Mononuclear cell (primary cell): ENCODE results near the gene SLC38A4. TPM values are rescaled to one million over a fixed set of nuclear protein-coding genes. Genes with fewer than 3 reads are reported as not detected.
"Not testable (repeated sequence)": the region's sequence is repeated elsewhere in the genome, so short reads cannot be mapped to it uniquely, and the experiment has no call there.

Experiments used
- H3K27me3 ChIP-seq: 2 replicates; pipeline ENCODE4 v1.6.0; 2011; ENCODE audit warnings: low read length, control low read depth; ENCODE audit not compliant: insufficient read depth
- H3K4me1 ChIP-seq: 2 replicates; pipeline ENCODE4 v1.5.1; 2011; ENCODE audit warnings: mild to moderate bottlenecking, low read length, control low read depth; ENCODE audit not compliant: insufficient read depth
- H3K4me3 ChIP-seq: 2 replicates; pipeline ENCODE4 v1.5.1; 2011; ENCODE audit warnings: mild to moderate bottlenecking, low read length, moderate library complexity
- H3K9me3 ChIP-seq: 2 replicates; pipeline ENCODE4 v1.5.1; 2011; ENCODE audit warnings: low read depth, mild to moderate bottlenecking, control low read depth, low read length
- total RNA-seq: library from RNA; depleted of rRNA; stranded (reverse); fragments of >200 nt; gene quantifications from one replicate; pipeline ENCODE4 v1.2.3, GENCODE V29; 2012

The SLC38A4 gene
- total RNA-seq, 1 donor: not detected

DNA sequence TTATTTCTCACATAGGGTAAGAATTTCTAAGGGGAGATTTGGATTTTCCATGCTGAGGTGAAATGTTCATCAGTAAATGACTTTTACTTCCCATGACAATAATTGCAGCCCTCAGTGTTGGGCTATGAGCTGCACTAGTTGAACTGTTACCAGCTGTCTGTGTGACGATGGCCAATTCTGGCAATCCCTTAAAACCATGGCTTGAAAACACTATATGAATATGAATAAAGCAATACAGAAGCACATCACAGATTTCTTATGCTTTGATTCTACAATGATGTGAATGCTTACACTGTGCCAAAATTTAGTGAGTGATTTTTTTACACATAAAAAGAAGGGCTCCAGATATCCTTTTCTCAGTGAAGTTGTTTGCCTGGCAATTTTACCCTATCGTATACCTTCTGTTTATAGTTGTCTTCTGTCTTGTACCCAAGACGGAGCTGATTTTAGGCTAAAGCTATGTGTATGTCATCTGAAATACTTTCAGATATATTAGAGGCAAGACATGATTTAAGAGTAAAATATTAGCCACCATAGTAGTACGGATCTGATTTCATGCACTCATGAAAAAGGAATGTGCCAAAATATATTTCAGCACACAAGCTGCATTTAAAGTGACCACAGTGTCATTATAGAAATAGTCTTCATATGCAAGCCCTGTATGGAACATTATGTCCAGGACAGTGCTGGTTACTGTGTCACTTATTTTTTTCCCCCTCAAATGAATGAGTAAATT lies 52.0 kb downstream of the SLC38A4 start:
- no peaks in the 10 kb centered on the region for H3K27me3 ChIP-seq
- no peaks in the 10 kb centered on the region for H3K4me1 ChIP-seq
- no peaks in the 10 kb centered on the region for H3K9me3 ChIP-seq
- no peak overlapping the region for H3K4me3 ChIP-seq

DNA sequence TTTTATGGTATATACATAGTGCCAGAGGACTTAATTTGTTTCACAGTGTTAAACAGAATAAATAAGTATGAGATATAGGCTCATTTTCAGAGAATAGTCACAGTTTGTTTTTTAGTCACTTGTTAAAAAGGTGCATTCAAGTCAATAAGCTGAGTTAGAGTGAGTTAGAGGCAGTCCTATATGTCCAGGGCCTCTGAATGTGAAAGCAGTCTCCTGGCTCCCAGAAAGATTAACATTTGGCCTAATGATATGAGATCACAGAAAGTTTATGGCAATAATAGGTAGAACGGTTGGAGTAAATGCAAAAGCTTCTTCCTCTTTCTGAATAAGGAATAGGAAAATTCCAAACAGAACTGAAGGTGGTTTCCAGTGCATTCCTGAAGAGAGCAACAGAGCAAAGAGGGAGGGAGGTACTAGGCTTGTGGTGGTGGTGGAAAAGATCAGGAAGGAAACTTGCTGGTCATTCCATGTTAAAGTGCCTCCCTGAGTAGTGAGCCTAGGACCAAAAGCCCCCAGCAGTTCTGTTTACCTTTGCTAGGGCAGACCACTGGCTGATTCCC lies 54.4 kb downstream of the SLC38A4 start:
- H3K27me3 ChIP-seq: no peaks in the 10 kb centered on the region
- no peaks in the 10 kb centered on the region for H3K4me1 ChIP-seq
- no peaks in the 10 kb centered on the region for H3K9me3 ChIP-seq
- no peak overlapping the region for H3K4me3 ChIP-seq

DNA sequence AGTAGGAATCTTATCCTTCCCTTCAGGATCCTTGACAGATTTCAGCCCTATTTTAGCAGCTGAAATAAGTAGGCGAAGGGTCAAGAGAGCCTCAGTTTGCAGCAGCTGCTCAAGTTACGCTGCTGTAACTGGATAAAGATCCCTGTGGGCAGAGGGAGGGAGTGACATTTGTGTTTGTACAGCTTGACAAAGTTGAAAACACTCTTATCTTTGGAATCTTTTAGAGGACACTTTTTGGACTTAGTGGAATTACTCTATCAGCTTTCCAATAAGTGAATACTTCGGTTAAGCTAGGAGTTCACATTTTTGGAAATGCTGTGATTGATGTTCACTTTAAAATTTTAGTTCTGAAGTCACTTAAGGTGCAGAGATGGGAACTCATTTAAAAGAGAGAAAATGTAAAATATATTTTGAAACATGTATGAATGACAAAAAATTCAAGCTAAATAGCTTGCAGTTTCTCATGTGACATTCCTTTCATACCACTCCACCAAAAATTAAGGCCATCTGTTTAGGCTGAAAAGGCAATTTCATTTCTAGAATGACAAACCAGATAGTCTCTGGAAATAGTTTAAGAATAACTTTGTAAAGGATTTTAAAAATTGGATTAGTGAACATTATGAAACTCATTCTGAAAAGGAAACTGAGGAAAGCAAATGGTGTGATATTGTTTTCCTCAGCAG lies 55.2 kb downstream of the SLC38A4 start:
- Histone ChIP-seq H3K9me3 (no peaks in the 10 kb centered on the region), H3K27me3 (no peaks in the 10 kb centered on the region), H3K4me3 (no peak overlapping the region), H3K4me1 (no peaks in the 10 kb centered on the region)

DNA sequence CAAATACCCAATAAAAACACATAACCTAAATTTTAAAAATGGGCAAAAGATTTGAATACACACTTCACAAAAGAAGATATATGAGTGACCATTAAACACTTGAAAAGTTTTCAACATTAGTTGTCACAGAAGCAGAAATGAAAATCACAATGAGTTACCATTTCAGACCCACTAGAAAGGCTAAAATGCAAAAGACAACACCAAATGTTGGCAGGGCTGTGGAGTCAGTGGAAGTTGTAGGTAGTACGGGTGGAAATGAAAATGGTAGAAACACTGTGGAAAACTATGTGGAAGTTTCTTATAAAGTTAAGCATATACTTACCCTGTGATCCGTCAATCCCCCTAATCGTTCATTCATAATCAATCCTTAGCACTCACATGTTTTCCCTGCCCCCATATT lies 61.8 kb downstream of the SLC38A4 start:
- no peak overlapping the region for H3K4me3 ChIP-seq
- H3K27me3 ChIP-seq: no peaks in the 10 kb centered on the region
- H3K4me1 ChIP-seq: no peaks in the 10 kb centered on the region
- no peaks in the 10 kb centered on the region for H3K9me3 ChIP-seq

DNA sequence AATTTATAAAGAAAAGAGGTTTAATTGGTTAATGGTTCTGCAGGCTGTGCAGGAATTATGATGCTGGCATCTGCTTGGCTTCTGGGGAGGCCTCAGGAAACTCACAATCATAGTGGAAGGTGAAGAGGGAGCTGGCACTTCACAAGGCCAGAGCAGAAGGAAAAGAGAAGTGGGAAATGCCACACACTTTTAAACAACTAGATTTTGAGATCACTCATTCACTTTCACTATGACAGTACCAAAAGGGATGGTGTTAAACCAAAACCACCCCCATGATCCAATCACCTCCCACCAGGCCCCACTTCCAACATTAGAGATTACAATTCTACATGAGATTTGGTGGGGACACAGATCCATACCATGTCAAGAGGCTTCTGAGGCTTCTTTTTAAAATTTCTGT lies 62.6 kb downstream of the SLC38A4 start:
- Histone ChIP-seq H3K4me1 (no peaks in the 10 kb centered on the region), H3K27me3 (no peaks in the 10 kb centered on the region), H3K4me3 (no peak overlapping the region), H3K9me3 (no peaks in the 10 kb centered on the region)

DNA sequence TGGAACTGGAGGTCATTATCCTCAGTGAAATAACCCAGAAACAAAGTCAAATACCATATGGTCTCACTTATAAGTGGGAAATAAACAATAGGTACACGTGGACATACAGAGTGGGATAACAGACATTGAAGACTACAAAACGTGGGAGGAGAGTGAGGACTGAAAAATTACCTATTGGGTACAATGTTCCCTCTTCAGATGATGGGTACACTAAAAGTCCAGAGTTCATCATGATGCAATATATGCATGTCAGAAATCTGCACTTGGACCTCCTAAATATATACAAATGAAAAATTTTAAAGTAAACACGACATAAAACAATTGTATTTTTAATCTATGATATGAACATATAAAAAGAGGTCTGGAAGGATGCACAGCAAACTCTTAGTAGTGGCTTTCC lies 71.2 kb downstream of the SLC38A4 start:
- Histone ChIP-seq H3K4me3 (no peak overlapping the region), H3K9me3 (no peaks in the 10 kb centered on the region), H3K4me1 (no peaks in the 10 kb centered on the region), H3K27me3 (no peaks in the 10 kb centered on the region)

DNA sequence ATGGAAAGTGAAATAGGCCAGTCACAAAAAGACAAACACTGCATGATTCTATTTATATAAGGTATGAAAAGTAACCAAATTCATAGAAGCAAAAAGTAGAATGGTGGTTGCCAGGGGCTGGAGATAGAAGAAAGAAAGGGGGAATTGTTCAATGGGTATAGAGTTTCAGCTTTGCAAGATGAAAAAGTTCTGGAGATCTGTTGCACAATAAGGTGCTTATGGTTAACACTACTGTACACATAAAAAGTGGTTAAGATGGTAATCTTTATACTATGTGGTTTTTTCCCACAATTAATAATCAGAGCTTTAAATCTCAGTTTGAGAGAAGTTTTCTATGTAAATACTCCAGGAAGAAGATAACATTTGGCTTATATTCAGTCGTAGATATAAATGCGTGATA lies 73.4 kb downstream of the SLC38A4 start:
- H3K4me3 ChIP-seq: no peak overlapping the region
- no peaks in the 10 kb centered on the region for H3K4me1 ChIP-seq
- no peaks in the 10 kb centered on the region for H3K27me3 ChIP-seq
- H3K9me3 ChIP-seq: no peaks in the 10 kb centered on the region

DNA sequence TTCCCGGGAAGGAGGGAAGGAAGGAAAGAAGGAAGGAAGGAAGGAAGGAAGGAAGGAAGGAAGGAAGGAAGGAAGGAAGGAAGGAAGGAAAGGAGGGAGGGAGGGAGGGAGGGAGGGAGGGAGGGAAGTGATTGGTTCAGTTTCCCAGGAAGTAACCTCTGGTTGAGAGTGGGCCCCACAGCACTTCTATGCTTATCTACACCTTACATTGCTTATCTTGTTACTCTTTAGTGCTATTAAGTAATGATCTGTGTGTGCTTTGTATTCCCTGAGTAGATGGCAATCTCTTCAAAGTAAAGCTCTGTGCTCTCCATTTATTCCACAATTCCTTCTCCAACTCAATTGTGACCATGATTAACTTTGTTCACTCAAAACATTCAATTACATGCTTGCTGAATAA lies 74.6 kb downstream of the SLC38A4 start:
- Histone ChIP-seq H3K4me1 (no peaks in the 10 kb centered on the region), H3K27me3 (no peaks in the 10 kb centered on the region), H3K9me3 (no peaks in the 10 kb centered on the region)

DNA sequence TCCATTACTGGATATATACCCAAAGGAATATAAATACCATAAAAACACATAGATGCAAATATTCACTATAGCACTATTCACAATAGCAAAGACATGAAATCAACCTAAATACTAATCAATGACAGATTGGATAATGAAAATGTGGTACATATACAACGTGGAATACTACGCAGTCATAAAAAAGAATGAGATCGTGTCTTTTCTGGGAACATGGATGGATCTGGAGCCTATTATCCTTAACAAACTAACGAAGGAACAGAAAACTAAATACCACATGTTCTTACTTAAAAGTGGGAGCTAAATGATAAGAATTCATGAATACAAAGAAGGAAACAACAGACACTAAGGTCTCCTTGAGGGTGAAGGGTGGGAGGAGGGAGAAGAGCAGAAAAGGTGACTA lies 76.5 kb downstream of the SLC38A4 start:
- no peaks in the 10 kb centered on the region for H3K27me3 ChIP-seq
- H3K4me1 ChIP-seq: no peaks in the 10 kb centered on the region
- peaks cover 11% of the 10 kb centered on the region for H3K9me3 ChIP-seq
- H3K4me3 ChIP-seq: no peak overlapping the region

More for the DNA sequence above, 74.6 kb downstream of the SLC38A4 start:
- H3K4me3 ChIP-seq: no peak overlapping the region

DNA sequence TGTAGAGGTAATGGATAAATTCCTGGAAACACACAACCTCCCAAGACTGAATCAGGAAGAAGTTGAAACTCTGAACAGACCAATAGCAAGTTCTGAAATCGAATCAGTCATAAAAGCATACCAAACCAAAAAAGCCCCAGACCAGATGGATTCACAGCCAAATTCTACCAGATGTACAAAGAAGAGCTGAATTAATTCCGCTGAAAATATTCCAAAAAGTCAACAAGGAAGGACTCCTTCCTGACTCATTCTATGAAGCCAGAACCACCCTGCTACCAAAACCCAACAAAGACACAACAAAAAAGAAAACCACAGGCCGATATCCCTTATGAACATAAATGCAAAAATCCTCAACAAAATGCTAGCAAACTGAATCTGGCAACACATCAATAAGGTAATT lies 81.5 kb downstream of the SLC38A4 start:
- Histone ChIP-seq H3K9me3 (peaks cover 14% of the 10 kb centered on the region), H3K27me3 (no peaks in the 10 kb centered on the region), H3K4me1 (no peaks in the 10 kb centered on the region), H3K4me3 (no peak overlapping the region)

DNA sequence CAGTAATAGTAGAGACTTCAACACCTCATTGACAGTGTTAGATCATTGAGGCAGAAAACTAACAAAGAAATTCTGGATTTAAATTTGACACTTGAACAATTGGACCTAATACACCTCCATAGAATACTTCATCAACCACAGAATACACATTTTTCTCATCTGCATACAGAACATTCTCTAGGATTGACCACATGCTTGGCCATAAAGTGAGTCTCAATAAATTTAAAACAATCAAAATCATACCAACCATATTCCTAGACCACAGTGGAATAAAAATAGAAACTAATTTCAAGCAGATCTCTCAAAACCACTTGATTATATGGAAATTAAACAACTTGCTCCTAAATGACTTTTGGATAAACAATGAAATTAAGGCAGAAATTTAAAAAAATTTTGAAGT lies 82.3 kb downstream of the SLC38A4 start:
- no peak overlapping the region for H3K4me3 ChIP-seq
- H3K4me1 ChIP-seq: no peaks in the 10 kb centered on the region
- peaks cover 14% of the 10 kb centered on the region for H3K9me3 ChIP-seq
- no peaks in the 10 kb centered on the region for H3K27me3 ChIP-seq

DNA sequence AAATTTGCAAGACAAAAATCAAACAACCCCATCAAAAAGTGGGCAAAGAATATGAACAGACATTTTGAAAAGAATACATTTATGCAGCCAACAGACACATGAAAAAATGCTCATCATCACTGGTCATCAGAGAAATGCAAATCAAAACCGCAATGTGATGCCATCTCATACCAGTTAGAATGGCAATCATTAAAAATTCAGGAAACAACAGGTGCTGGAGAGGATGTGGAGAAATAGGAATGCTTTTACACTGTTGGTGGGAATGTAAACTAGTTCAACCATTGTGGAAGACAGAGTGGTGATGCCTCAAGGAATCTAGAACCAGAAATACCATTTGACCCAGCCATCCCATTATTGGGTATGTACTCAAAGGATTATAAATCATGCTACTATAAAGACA lies 83.5 kb downstream of the SLC38A4 start:
- H3K27me3 ChIP-seq, H3K4me3 ChIP-seq, H3K4me1 ChIP-seq: not testable (repeated sequence)
- H3K9me3 ChIP-seq: peaks cover 14% of the 10 kb centered on the region

DNA sequence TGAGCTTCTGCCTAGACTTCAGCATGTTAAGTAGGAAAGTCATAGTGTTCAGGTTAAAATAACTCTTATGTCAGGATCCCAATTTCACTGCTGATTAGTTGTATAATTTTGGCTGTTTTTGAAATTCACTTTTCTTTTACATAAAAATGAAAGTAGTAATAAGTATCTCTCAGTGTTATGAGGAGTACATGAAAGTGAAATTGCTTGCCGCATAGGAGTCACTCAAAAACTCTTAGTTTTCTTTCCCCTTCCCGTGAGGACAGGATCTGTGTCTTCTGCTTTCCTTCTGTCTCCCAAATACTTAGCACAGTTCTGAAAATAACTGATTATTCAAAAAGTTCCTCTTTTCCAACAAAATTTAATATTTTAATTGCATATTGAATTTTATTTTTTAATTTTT lies 100.5 kb downstream of the SLC38A4 start:
- Histone ChIP-seq H3K9me3 (no peaks in the 10 kb centered on the region), H3K4me1 (no peaks in the 10 kb centered on the region), H3K27me3 (no peaks in the 10 kb centered on the region), H3K4me3 (no peak overlapping the region)

DNA sequence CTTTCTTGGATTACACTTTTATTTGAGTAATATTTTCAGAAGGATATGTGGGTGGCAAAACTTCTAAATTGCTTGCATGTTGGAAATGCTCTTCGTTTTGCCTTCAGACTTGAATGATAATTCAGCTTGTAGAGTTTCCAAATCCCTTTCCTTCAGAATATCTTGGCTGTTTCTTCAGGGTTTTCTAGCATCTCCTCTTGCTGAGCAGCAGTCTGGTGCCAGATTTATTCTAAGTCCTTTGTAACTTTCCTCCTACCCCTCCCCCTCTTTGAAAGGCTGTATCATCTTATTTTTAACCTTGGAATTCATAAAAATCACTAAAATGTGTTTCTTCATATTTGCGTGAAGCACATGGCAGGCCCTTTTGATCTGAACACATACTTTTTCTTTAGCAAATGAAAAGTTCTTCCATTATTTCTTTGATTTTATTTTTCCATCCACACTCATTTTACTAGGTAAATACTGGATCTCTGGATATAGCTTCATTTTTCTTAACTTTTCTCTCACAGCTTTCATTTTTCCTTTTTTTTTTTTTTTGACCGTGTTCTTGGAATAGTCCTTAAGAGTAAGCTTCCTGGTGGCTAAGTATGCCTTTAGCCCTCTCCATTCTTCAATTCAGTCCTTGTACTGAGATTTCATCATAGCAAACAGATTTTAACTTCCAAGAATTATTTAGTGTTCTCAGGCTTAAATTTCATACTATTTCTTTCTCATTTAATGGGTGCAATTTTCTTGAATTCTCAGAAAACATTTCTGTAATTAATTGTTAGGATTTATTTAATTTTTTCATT lies 102.0 kb downstream of the SLC38A4 start:
- Histone ChIP-seq H3K4me3 (no peak overlapping the region), H3K27me3 (no peaks in the 10 kb centered on the region), H3K9me3 (no peaks in the 10 kb centered on the region), H3K4me1 (no peaks in the 10 kb centered on the region)
